Activated effector memory CD4-positive, alpha-beta T cell treated with anti-CD3 and anti-CD28 coated beads, Interleukin-2, amount 50 U/mL, for 16 hours (primary cell): Measurements from ENCODE around the gene CCND1.

Experiments used
- DNase-seq: peaks from one replicate; pipeline ENCODE4 v3.0.0-alpha.2; 2020

CCND1 gene

DNA sequence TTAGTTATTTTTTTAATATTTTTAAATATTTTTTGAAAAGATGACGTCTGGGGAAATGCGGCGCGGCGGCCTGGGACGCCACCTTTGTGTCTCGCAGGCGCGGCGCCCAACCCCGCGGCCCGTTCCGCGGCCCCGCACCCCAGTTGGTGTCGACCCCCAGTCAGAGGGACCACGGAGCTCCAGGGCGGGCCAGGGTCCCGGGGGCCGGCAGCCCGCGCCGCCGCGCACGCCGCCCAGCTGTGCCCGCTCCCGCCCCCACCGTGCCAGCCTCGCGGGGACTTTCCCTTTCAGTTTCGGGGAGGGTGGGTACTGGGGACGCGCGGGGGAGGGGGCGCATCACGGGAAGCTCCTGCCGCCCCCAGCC, 1.6 kb downstream of the CCND1 start:
- DNase-seq: peak; percentile 85

DNA sequence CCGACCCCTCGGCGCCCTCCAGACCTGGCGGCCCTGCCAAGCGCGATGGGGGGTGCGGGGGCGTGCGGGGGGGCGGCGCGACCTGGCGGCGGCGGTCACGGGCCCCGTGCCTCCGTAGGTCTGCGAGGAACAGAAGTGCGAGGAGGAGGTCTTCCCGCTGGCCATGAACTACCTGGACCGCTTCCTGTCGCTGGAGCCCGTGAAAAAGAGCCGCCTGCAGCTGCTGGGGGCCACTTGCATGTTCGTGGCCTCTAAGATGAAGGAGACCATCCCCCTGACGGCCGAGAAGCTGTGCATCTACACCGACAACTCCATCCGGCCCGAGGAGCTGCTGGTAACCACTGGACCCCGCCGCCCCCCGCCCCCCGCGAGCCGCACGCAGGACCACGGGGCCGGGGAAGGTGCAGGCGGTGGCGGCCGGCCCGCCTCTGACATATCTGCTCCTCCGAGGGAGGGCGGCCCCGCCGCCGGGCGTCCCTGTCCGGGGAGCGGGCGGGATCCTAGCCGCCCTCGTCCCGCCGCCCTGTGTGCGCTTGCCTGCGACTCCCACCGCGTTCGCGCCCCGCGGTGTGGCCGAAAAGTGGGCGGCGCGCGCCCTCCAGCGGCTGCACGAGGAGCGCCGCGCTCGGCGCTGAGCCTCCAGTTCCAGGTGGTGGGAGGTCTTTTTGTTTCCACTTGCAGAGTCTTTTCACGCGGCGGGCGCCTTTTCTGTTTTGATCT, 2.1 kb downstream of the CCND1 start:
- peak; percentile 91 for DNase-seq

DNA sequence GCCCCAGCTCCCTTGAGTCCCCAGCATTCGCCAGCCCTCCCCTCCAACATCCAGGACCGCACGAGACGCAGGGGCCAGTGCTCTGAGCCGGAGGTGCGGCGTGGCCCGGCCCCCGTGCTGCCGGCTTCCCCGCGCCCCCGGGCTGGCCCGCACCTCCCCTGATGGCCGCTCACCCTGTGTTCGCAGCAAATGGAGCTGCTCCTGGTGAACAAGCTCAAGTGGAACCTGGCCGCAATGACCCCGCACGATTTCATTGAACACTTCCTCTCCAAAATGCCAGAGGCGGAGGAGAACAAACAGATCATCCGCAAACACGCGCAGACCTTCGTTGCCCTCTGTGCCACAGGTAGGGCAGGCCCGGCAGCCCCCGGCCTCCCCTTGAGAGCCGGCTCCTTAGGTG, 2.7 kb downstream of the CCND1 start:
- no peak for DNase-seq

DNA sequence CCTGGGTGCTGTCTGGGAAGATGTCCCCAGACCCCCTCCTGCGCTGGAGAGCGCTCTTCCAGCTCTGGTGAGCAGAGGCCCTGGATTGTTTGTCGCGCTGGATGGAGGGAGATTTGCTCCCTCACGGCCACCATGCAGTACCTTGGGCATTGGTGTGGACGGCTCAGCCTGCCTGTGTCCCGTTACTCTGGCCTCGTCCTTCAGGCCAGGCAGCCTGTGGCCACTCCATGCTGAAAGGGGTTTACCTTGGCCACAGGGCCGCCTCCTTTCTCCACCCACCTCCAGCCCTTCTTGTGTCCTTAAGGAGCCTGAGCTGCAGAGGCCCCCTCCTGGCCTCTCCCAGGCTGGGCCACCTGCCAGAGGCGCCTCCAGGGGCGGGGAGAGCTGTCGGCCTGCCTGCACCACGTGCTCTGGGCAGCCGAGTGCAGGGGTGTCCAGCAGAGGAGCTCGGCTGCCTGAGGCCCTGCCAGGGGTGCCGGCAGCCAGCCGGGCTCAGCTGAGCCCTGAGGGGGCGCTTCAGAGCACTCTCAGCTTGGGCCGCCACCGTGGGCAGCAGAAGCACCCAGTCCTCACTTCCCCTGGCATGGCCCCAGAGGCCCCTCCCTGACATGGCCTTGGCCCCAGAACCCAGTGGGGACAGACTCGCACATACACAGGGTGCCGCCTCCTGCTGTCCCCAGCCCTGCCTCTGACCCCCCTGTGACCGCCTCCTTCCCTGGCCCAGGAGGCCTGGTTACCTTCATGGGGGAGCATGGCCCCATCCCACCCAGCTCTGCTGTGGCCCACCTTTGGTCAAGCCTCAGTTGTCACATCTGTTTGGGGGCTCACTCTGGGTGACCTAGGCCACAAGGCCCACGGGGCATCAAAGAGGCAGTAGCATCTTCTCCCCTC, 3.4 kb downstream of the CCND1 start:
- DNase-seq: peak; percentile 61

DNA sequence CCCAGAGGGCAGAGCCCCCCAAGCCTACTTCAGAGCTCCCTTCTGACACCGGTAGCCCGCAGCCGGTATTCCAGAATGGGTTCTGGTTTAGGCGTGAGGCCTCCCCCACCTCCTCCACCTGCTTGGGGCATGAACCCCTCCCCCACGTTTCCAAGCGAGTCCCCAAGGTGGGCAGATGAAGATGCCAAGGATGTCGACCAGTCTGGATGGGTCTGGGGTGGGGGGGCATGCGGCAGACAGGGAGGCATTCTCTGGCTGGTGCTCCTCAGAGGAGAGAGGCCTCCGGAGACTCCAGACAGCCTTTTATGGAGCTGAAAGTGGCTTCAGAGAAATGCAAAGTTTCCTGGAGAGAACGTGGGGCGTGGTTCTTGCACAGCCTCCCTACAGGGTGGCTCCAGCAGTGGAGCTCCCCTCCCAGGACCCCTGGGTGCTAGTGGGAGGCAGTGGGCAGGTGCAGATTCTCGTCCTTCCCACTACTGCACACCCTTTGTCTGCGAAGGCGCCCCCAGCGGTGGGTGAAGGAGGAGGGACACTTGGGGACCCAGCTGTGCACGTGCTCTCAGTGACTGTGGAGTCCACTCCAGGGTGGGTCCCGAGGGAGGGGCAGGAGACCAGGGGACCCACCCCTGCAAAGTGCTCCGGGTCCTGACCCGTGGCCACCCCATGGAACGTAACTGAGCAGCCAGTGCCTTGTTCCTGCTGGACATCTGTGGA, 4.2 kb downstream of the CCND1 start:
- no peak for DNase-seq

DNA sequence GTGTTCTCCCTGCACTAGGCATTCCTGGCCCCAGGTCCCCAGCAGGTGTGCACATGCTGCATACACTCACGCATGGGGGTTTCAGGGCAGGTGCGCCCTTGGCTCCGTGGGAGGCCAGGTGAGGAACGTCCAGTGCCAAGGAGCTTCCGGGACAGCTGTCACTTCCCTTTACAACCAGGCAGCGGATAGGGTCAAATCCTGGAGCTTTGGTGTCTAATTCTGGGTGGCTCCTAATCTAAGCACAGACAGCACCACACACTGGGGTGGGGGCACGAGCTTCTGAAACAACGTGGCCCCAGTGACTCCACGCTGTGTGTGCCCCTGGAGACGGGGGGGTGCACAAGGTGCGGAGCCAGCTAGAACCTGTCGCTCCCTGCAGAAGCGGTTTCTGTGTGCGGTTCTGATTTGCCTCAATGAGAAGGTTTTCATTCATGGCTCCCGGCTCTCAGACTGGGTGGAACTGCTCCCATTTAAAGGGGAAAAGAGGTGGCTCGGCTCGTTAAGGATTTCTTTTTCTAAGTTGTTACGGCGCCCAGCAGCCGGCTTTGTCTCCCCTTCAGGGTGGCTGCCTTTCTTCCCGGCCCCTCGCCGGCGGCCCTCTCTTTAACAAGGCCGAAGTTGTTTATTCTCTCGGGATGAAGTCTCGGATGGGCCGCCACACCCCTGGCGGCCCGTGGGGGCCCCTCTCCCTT, 5.0 kb downstream of the CCND1 start:
- no peak for DNase-seq

DNA sequence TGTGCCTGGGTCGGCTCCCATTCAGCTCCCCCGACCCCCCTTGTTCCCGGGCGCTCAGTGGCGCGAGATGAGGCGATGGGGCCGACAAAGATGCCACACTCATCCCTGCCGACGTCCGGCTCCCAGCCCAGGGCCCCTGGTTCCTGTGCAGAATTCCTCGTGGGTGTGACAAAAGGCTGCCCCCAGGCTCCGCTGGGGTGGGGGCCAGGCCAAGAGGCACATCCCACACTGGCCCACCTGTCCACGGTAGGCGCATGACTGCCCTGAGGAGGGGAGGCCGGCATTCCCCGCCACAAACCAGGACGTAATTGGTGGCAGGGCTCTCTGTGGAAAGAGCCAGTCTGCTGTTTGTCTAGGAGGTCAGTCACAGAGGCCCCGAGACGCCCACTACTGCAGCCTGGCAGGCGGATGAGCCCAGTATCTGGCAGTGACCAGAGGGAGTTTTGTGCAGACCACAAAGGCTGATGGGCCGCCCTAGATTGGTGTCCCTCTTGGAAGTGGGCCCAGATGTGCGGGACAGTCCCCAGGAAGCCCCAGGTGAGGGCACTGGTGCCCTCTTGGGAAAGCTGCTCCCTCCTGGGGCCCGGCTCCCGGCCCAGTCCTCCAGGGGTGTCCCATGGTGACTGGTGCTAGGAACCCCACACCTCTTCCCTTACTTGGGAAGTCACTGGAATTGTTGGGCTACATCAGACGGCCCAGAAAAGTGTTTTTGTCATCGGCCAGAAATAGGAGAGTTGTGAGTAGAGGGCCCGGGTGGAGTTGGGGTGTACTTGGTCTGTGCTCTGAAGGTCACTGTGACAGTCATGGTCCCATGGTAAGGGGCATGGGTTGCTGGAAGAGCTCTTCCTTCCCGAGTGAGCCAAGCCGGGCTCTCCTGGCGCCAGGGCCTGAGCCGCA, 5.8 kb downstream of the CCND1 start:
- DNase-seq: no peak

DNA sequence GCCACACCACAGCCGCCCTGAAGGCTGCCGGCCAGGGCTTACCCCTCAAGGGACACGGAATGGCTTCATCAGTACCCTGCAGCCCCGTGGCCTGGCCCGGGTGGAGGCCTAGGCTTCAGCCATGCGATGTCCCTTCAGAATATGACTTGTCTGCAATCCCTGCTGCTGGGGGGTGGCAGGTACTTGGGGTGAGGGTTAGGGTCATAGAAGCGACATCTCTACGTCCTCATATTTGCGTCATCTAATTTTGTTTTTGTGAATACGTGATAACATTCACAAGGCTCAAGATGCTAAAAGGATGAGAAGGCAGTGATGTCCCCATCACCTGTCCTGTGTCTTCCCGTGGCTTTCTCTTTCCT, 6.4 kb downstream of the CCND1 start:
- DNase-seq: no peak

DNA sequence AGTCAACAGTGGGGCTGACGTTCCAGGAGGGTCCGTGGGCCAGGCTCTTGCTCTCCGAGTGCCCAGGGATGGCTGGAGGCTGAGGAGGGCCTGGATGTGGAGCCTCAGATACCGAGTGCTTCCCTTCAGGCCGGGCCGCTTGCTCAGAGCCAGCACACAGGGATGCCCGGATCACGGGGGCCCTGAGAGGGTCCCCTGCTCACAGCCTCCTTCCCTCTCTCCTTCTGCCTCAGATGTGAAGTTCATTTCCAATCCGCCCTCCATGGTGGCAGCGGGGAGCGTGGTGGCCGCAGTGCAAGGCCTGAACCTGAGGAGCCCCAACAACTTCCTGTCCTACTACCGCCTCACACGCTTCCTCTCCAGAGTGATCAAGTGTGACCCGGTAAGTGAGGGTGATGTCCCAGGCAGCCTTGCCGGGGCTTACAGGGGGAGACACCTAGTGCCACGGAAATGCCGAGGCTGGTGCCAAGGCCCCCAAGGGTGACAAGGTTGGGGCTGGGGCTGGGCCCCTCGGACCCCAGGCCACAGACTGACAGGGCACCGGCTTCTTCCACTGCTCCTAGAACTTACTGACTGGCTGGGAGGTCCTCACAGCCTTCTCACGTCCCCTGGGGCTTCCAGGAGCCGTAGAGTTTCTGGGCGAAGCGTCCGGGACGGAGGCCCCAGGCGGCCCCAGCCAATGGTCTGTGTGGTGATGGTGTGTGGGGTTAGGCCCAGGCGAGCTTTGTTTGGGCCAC, 7.0 kb downstream of the CCND1 start:
- no peak for DNase-seq

DNA sequence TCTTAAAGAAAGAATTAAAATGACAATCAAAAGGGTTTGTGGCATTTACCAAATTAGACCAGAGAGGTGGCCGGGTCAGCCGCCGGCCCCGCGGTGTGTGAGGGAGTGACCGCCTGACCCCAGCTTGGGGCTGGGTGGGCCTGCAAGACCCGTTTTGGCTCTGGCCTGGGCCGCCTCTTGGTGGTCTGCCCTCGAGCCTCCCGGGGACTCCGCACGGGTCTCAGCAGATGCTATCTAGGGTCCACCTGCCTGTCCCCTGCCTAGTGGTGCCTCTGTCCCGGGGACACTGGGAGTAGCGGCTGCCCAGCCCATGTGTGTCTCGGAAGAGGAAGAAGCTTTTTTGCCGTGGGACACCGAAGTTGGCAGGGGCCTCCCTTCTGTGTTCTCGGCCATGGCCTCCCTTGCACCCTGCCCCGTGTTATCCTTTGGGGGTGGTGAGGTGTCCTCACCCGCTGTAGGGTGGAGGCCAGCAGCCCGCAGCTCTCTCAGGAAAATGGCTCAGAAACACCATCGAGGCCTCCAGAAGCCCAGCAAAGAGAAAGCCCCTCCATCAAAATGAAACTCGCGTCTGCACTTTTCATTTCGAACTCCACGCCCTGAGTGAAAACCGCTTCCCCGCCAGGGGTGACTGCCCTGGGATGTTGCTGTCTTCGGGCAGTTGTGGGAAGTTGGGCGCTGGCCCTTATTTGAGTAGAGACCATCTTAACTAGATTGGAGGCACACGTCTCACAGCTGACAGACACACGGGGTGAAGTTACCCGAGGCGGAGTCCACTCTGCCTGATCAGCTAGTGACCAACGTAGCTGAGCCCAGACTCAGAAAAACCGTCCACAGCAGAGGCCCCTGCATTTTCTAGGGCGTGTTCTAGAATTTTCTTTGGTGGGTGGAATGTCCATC, 8.0 kb downstream of the CCND1 start:
- no peak for DNase-seq

DNA sequence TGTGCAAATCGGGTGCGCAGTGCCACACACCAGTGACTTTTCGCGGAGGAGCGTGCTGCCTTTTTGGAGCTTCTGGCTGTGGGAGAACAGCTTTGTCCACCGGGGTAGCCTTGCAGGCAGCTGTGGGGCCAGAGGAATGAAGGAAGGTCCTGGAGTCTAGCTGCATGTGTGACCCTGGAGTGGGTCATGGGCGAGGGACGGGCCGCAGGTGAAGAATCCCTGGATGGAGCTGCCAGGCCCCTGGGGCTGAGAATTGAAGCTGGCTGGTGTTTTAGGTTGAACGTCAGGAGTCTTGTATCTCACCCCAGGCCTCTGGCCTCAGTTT, 8.6 kb downstream of the CCND1 start:
- no peak for DNase-seq

DNA sequence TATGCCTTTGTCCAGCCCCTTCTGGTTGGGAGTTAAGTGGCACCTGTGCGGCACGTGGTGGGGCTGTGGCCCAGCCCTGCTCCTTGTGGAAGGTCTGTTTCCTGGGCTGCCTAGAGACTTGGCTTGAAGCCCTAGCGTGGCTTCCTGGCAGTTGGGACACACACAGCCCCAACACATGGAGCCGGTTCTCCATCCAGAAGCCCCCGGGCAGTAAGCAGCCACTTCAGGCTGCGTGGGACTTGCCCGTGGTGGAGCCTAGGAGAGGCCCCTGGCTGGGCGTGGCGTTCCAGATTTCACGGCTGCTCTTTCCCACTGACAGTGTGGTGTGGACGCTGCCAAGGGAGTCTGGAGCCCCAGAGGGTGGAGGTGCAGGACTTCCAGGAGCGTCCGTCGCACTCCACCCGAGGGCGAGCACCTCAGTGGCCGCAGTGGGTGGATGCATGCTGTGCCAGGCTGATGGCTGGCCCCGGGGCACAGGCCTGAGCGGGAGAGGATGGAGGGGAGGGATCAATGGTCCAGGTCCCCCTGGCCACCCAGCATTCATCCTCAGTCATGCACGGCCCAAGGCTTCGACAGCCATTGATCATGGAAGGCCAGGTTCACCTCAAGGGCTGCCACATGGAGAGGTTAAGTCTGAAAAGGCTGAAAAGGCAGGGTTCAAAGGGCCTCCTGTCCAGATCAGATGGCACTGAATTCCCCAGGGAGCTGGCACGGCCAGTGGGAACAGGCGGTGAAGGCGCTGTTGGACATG, 9.3 kb downstream of the CCND1 start:
- DNase-seq: no peak

DNA sequence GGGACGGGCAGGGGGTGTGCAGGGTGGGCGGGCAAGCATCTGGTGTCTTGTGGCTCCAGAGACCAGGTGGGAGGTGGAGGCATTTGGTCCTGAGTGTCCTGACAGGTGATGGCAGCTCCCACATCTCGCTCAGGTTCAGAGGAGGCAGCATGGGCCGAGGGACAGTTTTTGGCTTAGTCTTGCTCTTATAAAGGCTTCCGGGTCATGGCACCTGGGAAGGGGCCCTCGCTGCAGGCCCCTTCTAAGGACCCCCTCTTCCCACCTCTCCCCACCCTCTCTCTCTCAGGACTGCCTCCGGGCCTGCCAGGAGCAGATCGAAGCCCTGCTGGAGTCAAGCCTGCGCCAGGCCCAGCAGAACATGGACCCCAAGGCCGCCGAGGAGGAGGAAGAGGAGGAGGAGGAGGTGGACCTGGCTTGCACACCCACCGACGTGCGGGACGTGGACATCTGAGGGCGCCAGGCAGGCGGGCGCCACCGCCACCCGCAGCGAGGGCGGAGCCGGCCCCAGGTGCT, 9.9 kb downstream of the CCND1 start:
- no peak for DNase-seq

DNA sequence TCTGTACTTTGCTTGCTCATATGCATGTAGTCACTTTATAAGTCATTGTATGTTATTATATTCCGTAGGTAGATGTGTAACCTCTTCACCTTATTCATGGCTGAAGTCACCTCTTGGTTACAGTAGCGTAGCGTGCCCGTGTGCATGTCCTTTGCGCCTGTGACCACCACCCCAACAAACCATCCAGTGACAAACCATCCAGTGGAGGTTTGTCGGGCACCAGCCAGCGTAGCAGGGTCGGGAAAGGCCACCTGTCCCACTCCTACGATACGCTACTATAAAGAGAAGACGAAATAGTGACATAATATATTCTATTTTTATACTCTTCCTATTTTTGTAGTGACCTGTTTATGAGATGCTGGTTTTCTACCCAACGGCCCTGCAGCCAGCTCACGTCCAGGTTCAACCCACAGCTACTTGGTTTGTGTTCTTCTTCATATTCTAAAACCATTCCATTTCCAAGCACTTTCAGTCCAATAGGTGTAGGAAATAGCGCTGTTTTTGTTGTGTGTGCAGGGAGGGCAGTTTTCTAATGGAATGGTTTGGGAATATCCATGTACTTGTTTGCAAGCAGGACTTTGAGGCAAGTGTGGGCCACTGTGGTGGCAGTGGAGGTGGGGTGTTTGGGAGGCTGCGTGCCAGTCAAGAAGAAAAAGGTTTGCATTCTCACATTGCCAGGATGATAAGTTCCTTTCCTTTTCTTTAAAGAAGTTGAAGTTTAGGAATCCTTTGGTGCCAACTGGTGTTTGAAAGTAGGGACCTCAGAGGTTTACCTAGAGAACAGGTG, 11.1 kb downstream of the CCND1 start:
- no peak for DNase-seq

DNA sequence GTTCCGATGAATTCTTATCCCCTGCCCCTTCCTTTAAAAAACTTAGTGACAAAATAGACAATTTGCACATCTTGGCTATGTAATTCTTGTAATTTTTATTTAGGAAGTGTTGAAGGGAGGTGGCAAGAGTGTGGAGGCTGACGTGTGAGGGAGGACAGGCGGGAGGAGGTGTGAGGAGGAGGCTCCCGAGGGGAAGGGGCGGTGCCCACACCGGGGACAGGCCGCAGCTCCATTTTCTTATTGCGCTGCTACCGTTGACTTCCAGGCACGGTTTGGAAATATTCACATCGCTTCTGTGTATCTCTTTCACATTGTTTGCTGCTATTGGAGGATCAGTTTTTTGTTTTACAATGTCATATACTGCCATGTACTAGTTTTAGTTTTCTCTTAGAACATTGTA, 12.0 kb downstream of the CCND1 start:
- no peak for DNase-seq

DNA sequence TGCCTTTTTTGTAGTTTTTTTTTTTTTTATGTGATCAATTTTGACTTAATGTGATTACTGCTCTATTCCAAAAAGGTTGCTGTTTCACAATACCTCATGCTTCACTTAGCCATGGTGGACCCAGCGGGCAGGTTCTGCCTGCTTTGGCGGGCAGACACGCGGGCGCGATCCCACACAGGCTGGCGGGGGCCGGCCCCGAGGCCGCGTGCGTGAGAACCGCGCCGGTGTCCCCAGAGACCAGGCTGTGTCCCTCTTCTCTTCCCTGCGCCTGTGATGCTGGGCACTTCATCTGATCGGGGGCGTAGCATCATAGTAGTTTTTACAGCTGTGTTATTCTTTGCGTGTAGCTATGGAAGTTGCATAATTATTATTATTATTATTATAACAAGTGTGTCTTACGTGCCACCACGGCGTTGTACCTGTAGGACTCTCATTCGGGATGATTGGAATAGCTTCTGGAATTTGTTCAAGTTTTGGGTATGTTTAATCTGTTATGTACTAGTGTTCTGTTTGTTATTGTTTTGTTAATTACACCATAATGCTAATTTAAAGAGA, 12.5 kb downstream of the CCND1 start:
- DNase-seq: no peak

DNA sequence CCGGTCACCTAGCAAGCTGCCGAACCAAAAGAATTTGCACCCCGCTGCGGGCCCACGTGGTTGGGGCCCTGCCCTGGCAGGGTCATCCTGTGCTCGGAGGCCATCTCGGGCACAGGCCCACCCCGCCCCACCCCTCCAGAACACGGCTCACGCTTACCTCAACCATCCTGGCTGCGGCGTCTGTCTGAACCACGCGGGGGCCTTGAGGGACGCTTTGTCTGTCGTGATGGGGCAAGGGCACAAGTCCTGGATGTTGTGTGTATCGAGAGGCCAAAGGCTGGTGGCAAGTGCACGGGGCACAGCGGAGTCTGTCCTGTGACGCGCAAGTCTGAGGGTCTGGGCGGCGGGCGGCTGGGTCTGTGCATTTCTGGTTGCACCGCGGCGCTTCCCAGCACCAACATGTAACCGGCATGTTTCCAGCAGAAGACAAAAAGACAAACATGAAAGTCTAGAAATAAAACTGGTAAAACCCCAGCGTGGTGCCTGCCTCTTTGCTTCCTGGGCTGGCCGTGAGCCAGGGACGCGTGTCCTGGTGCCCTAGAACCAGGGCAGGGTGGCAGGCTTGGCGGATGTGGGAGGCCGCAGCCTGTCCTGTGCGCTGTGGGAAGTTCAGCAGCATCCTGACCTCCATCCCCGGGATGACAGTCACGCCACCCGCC, 13.2 kb downstream of the CCND1 start:
- DNase-seq: no peak
